Large intestine (tissue), 1 donor: ENCODE data around the gene TOB2. TPM values are rescaled to one million over a fixed set of nuclear protein-coding genes. Genes with fewer than 3 reads are reported as not detected.

Experiments
- polyA plus RNA-seq: library from polyadenylated mRNA; unstranded; fragments of 120-200 nt; gene quantifications from one replicate; pipeline ENCODE4 v1.2.1, GENCODE V29; 2013

The TOB2 gene
- polyA plus RNA-seq, 1 donor = 63.2 TPM

Other genes with a start within 250 kb of the TOB2 start
- 17.9 TPM for gene L3MBTL2, start 241.5 kb downstream of the TOB2 start, polyA plus RNA-seq
- gene CHADL, start 205.9 kb downstream of the TOB2 start, polyA plus RNA-seq = 2.4 TPM
- 40.3 TPM for gene RANGAP1, start 160.6 kb downstream of the TOB2 start, polyA plus RNA-seq
- gene ZC3H7B, start 145.3 kb downstream of the TOB2 start, polyA plus RNA-seq = 58.0 TPM
- 5.6 TPM for gene TEF, start 64.9 kb downstream of the TOB2 start, polyA plus RNA-seq
- 39.5 TPM for gene PHF5A, start 21.9 kb upstream of the TOB2 start, polyA plus RNA-seq
- 209 TPM for gene ACO2, start 22.3 kb upstream of the TOB2 start, polyA plus RNA-seq
- 12.4 TPM for gene POLR3H, start 97.7 kb upstream of the TOB2 start, polyA plus RNA-seq
- 2.7 TPM for gene CSDC2, start 114.2 kb upstream of the TOB2 start, polyA plus RNA-seq
- 52.4 TPM for gene PMM1, start 143.0 kb upstream of the TOB2 start, polyA plus RNA-seq
- 34.0 TPM for gene DESI1, start 174.2 kb upstream of the TOB2 start, polyA plus RNA-seq
- gene XRCC6, start 174.5 kb upstream of the TOB2 start, polyA plus RNA-seq = 247 TPM
- gene SNU13, start 242.1 kb upstream of the TOB2 start, polyA plus RNA-seq = 118 TPM